GM23338 (cell line): ENCODE results near the gene COL6A3. TPM values are rescaled to one million over a fixed set of nuclear protein-coding genes. Genes with fewer than 3 reads are reported as not detected.

Experiments
- ATAC-seq: fragments of 200-7000 bp; cut with Tn5 transposase; 3 replicates; pipeline ENCODE4 v1.9.1; 2020
- DNase-seq: peaks from one replicate; pipeline ENCODE4 v3.0.0-alpha.2; 2015; ENCODE audit warnings: low spot score
- H2AFZ ChIP-seq: fragments of 200-600 bp; sonication (generic); 2 replicates; pipeline ENCODE4 v1.8.0; 2016; ENCODE audit warnings: antibody characterized with exemption, mild to moderate bottlenecking, moderate library complexity
- H3F3A ChIP-seq: fragments of 200-600 bp; sonication (generic); replicated peaks from 2 replicates; pipeline ENCODE4 v1.8.0; 2017; ENCODE audit warnings: antibody characterized with exemption, mixed run types, low read depth
- H3K27ac ChIP-seq: fragments of 200-600 bp; sonication (generic); 2 replicates; pipeline ENCODE4 v1.6.1; 2016; ENCODE audit warnings: low read depth
- H3K27me3 ChIP-seq: fragments of 200-600 bp; sonication (generic); 2 replicates; pipeline ENCODE4 v1.8.0; 2016; ENCODE audit warnings: mild to moderate bottlenecking, mixed run types, moderate library complexity; ENCODE audit not compliant: insufficient read depth
- H3K36me3 ChIP-seq: fragments of 200-600 bp; sonication (generic); 2 replicates; pipeline ENCODE4 v1.8.0; 2016; ENCODE audit warnings: mild to moderate bottlenecking; ENCODE audit not compliant: insufficient read depth
- H3K4me1 ChIP-seq: fragments of 200-600 bp; sonication (generic); 2 replicates; pipeline ENCODE4 v1.8.0; 2016; ENCODE audit warnings: mild to moderate bottlenecking, moderate library complexity; ENCODE audit not compliant: insufficient read depth
- H3K4me2 ChIP-seq: fragments of 200-600 bp; sonication (generic); 2 replicates; pipeline ENCODE4 v1.7.1; 2017; ENCODE audit warnings: mixed run types
- H3K4me3 ChIP-seq: fragments of 200-600 bp; sonication (generic); 2 replicates; pipeline ENCODE4 v1.6.1; 2016; ENCODE audit warnings: mixed run types
- H3K79me2 ChIP-seq: fragments of 200-600 bp; sonication (generic); replicated peaks from 2 replicates; pipeline ENCODE4 v1.8.0; 2017; ENCODE audit warnings: mild to moderate bottlenecking; ENCODE audit not compliant: insufficient read depth
- H3K9me2 ChIP-seq: fragments of 200-600 bp; sonication (generic); 2 replicates; pipeline ENCODE4 v1.8.0; 2017; ENCODE audit not compliant: insufficient read depth
- H4K20me1 ChIP-seq: fragments of 200-600 bp; sonication (generic); replicated peaks from 2 replicates; pipeline ENCODE4 v1.8.0; 2017; ENCODE audit warnings: mild to moderate bottlenecking; ENCODE audit not compliant: insufficient read depth
- H3K27ac Mint-ChIP-seq: 2 replicates; pipeline ENCODE4 v1.8.0; 2020; ENCODE audit warnings: inconsistent platforms, mild to moderate bottlenecking, moderate library complexity, mixed read lengths
- H3K27me3 Mint-ChIP-seq: 3 replicates; pipeline ENCODE4 v1.8.0; 2022; ENCODE audit warnings: low read depth, mild to moderate bottlenecking, moderate library complexity, mixed read lengths, inconsistent platforms; ENCODE audit not compliant: insufficient read depth, poor library complexity
- H3K36me3 Mint-ChIP-seq: 3 replicates; pipeline ENCODE4 v1.8.0; 2021; ENCODE audit warnings: low read depth, mild to moderate bottlenecking, inconsistent platforms, moderate library complexity, mixed read lengths
- H3K4me1 Mint-ChIP-seq: 3 replicates; pipeline ENCODE4 v1.8.0; 2020; ENCODE audit warnings: mild to moderate bottlenecking, inconsistent platforms, mixed read lengths
- H3K4me3 Mint-ChIP-seq: 3 replicates; pipeline ENCODE4 v1.8.0; 2021; ENCODE audit warnings: moderate library complexity, mild to moderate bottlenecking, inconsistent platforms, mixed read lengths
- H3K9me3 Mint-ChIP-seq: 3 replicates; pipeline ENCODE4 v1.8.0; 2020; ENCODE audit warnings: moderate library complexity, mild to moderate bottlenecking, inconsistent platforms, mixed read lengths
- EZH2 ChIP-seq: fragments of 200-600 bp; sonication (generic); IDR thresholded peaks from one replicate; pipeline ENCODE4 v1.8.0; 2017; ENCODE audit warnings: antibody characterized with exemption, mild to moderate bottlenecking, low read depth; ENCODE audit not compliant: unreplicated experiment
- EZH2phosphoT487 ChIP-seq: fragments of 200-600 bp; sonication (generic); IDR thresholded peaks from one replicate; pipeline ENCODE4 v1.8.1; 2018; ENCODE audit warnings: antibody characterized with exemption; ENCODE audit not compliant: unreplicated experiment
- JUNB ChIP-seq: IDR thresholded peaks from one replicate; pipeline ENCODE4 v1.6.1; 2016; ENCODE audit warnings: antibody characterized with exemption; ENCODE audit not compliant: unreplicated experiment
- NANOG ChIP-seq: IDR thresholded peaks from 2 replicates; pipeline ENCODE4 v1.6.1; 2016; ENCODE audit warnings: antibody characterized with exemption, borderline replicate concordance
- STAT1 ChIP-seq: IDR thresholded peaks from one replicate; pipeline ENCODE4 v1.6.1; 2016; ENCODE audit warnings: antibody characterized with exemption; ENCODE audit not compliant: unreplicated experiment
- ZNF114 ChIP-seq: fragments of 250-450 bp; sonication (Bioruptor Pico); IDR thresholded peaks from 2 replicates; pipeline ENCODE4 v1.5.0; 2020; ENCODE audit warnings: mild to moderate bottlenecking, moderate library complexity
- ZNF462 ChIP-seq: fragments of 250-450 bp; sonication (Bioruptor Pico); IDR thresholded peaks from 2 replicates; pipeline ENCODE4 v1.5.0; 2020; ENCODE audit warnings: mild to moderate bottlenecking, moderate library complexity
- polyA plus RNA-seq: library from polyadenylated mRNA; unstranded; fragments of >200 nt; fragmentation: Nextera tagmentation; extraction: Ambion mirVana; gene quantifications from 2 replicates; pipeline ENCODE4 v1.2.1, GENCODE V29; 2016
- total RNA-seq: library from RNA; depleted of rRNA; stranded (reverse); fragments of >200 nt; shearing (Covaris generic); gene quantifications from 2 replicates; pipeline ENCODE4 v1.2.3, GENCODE V29; 2014
- TF ChIP-seq, protein P1 (sequence below), 2 experiments: fragments of 200-600 bp in 1 of 2; sonication (generic) in 1 of 2; conservative IDR thresholded peaks; 2 replicates each; pipeline versions ENCODE4 v1.5.1 to v1.6.1; 2016 to 2017; ENCODE audit warnings: antibody characterized with exemption in 2 of 2, low read depth in 2 of 2, mild to moderate bottlenecking in 2 of 2, moderate library complexity in 1 of 2

Gene COL6A3
- total and polyA plus RNA-seq, 2 experiments from 2014 or later = 1.2 to 7.3 TPM

DNA sequence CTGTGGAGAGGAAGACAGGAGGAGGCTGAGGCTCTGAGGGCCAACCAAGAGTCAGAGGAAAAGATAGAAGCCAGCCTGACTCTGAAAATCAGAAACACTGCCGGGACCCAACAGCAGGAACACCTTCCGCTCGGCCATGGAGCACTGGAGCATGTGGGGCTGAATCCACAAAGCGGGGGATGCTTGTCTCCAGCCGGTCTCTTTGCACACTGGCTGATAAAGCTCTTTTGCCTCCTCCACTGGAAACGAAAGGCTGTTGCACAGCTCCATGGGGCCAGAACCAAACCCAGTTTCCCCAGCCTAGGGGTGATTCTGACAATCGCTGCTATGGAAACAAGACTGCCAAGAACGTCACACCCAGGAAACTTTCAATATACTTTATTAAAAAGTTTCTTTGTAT is 90.3 kb downstream of the COL6A3 start:
- Mint-ChIP-seq H3K27ac (no peak overlapping the region), H3K4me1 (peaks cover 2% of the 10 kb centered on the region; the same call in 1 of the 3 replicates), H3K9me3 (no peaks in the 10 kb centered on the region), H3K4me3 (no peak overlapping the region), H3K36me3 (no peaks in the 10 kb centered on the region), H3K27me3 (peaks cover 5% of the 10 kb centered on the region)
- DNase-seq (no peak), ATAC-seq (no peak)
- H3F3A ChIP-seq = no peaks in the 10 kb centered on the region
- H3K4me1 ChIP-seq = no peaks in the 10 kb centered on the region
- no peaks in the 10 kb centered on the region for H3K27me3 ChIP-seq
- no peak overlapping the region for H2AFZ ChIP-seq
- H3K36me3 ChIP-seq = no peaks in the 10 kb centered on the region
- no peak overlapping the region for H3K27ac ChIP-seq
- no peak overlapping the region for H3K4me2 ChIP-seq
- no peaks in the 10 kb centered on the region for H3K79me2 ChIP-seq
- H4K20me1 ChIP-seq = no peaks in the 10 kb centered on the region
- TF ChIP-seq ZNF114 (CRISPR knock-in tag) (no peak), JUNB (no peak), EZH2 (no peak), EZH2phosphoT487 (no peak)
- H3K9me2 ChIP-seq = peaks cover 7% of the 10 kb centered on the region
- H3K4me3 ChIP-seq = no peak overlapping the region

GRCh38 chr2:237322564-237322963 is 91.4 kb downstream of the COL6A3 start:
- no peak overlapping the region for H2AFZ ChIP-seq
- H3K4me3 ChIP-seq = no peak overlapping the region
- Mint-ChIP-seq H3K4me1 (no peaks in the 10 kb centered on the region; the same call in 2 of the 3 replicates), H3K4me3 (no peak overlapping the region), H3K27me3 (peaks cover 3% of the 10 kb centered on the region), H3K36me3 (no peaks in the 10 kb centered on the region), H3K27ac (no peak overlapping the region), H3K9me3 (no peaks in the 10 kb centered on the region)
- no peaks in the 10 kb centered on the region for H3F3A ChIP-seq
- DNase-seq (peak; percentile 58), ATAC-seq (peak; percentile 98)
- no peaks in the 10 kb centered on the region for H3K36me3 ChIP-seq
- H4K20me1 ChIP-seq = no peaks in the 10 kb centered on the region
- no peak overlapping the region for H3K4me2 ChIP-seq
- no peaks in the 10 kb centered on the region for H3K79me2 ChIP-seq
- no peaks in the 10 kb centered on the region for H3K27me3 ChIP-seq
- no peaks in the 10 kb centered on the region for H3K4me1 ChIP-seq
- TF ChIP-seq, protein P1, sequence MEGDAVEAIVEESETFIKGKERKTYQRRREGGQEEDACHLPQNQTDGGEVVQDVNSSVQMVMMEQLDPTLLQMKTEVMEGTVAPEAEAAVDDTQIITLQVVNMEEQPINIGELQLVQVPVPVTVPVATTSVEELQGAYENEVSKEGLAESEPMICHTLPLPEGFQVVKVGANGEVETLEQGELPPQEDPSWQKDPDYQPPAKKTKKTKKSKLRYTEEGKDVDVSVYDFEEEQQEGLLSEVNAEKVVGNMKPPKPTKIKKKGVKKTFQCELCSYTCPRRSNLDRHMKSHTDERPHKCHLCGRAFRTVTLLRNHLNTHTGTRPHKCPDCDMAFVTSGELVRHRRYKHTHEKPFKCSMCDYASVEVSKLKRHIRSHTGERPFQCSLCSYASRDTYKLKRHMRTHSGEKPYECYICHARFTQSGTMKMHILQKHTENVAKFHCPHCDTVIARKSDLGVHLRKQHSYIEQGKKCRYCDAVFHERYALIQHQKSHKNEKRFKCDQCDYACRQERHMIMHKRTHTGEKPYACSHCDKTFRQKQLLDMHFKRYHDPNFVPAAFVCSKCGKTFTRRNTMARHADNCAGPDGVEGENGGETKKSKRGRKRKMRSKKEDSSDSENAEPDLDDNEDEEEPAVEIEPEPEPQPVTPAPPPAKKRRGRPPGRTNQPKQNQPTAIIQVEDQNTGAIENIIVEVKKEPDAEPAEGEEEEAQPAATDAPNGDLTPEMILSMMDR (conservative IDR thresholded peaks at IDR 0.05; ENCODE audit: low read depth in 2 of 2) = peak; percentile 60 to 75
- TF ChIP-seq ZNF114 (CRISPR knock-in tag) = no peak
- peaks cover 7% of the 10 kb centered on the region for H3K9me2 ChIP-seq
- no peak overlapping the region for H3K27ac ChIP-seq

DNA sequence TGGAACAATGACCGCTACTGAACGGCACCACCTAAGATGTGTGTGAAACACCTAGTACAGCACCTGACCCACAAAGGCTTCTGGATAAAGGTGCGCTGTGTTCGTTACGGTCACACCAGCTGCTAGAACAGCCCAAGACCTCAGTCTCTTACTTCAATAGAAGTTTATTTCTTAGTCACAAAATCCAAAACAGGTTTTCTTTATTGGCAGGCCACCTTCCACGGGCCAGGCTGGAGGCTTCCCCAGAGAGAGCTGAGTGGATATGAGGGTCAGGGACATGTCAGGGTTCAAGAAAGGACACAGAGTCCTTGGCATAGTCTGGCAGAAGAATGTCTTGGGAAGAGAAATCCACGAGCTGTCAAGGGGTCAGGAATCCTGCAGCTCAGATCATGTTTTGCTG is 92.2 kb downstream of the COL6A3 start:
- Histone ChIP-seq H3K27me3 (no peaks in the 10 kb centered on the region), H3K9me2 (peaks cover 7% of the 10 kb centered on the region), H3K4me2 (no peak overlapping the region), H3K4me1 (no peaks in the 10 kb centered on the region), H3K4me3 (no peak overlapping the region), H3F3A (no peaks in the 10 kb centered on the region), H4K20me1 (no peaks in the 10 kb centered on the region), H2AFZ (no peak overlapping the region; the same call in 1 of the 2 replicates), H3K36me3 (no peaks in the 10 kb centered on the region), H3K27ac (no peak overlapping the region), H3K79me2 (no peaks in the 10 kb centered on the region)
- H3K9me3 Mint-ChIP-seq = no peaks in the 10 kb centered on the region
- H3K4me3 Mint-ChIP-seq = no peak overlapping the region
- no peaks in the 10 kb centered on the region; the same call in 2 of the 3 replicates for H3K4me1 Mint-ChIP-seq
- no peaks in the 10 kb centered on the region for H3K36me3 Mint-ChIP-seq
- H3K27me3 Mint-ChIP-seq = peaks cover 5% of the 10 kb centered on the region
- H3K27ac Mint-ChIP-seq = no peak overlapping the region
- DNase-seq (no peak), ATAC-seq (no peak)
- TF ChIP-seq ZNF114 (CRISPR knock-in tag) = no peak
- no peak for TF ChIP-seq ZNF462 (CRISPR knock-in tag)
- no peak for TF ChIP-seq NANOG
- TF ChIP-seq EZH2 = no peak
- no peak for TF ChIP-seq JUNB
- no peak for TF ChIP-seq EZH2phosphoT487
- no peak for TF ChIP-seq STAT1
